Testis (tissue), 2 donors: ENCODE measurements around the gene MAP3K9.

Source experiments
- POLR2A ChIP-seq: fragments of 450-650 bp; IDR thresholded peaks from one replicate; pipeline ENCODE4 v1.6.1; 2017; ENCODE audit warnings: antibody characterized with exemption, mild to moderate bottlenecking, moderate library complexity
- TF ChIP-seq, protein P1 (sequence below), 3 experiments: fragments of 450-650 bp in 2 of 3; fragments of 200-600 bp in 1 of 3; sonication (generic) in 1 of 3; IDR thresholded peaks; one replicate each; pipeline ENCODE4 v1.5.1; 2016 to 2019; ENCODE audit warnings: antibody characterized with exemption in 3 of 3, mild to moderate bottlenecking in 2 of 3, moderate library complexity in 1 of 3

DNA sequence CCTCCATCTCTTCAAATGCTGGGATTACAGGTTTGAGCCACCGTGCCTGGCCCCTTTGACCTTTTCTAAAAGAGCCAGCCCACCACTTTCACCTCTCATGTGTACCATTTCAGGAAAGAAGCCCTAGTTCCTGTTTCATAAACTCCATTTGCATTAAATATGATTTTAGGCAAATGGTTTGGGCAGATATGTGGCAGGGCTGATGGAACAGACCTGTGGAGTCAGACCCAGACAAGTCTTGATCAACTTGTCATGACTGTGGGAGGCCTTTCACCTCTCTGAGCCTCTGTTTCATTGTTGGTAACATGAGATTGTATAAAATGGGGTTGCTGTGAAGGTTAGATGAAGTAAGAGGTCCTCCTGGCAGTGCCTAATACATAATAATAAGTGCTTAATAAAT, 5.2 kb upstream of the MAP3K9 start:
- TF ChIP-seq, protein P1, sequence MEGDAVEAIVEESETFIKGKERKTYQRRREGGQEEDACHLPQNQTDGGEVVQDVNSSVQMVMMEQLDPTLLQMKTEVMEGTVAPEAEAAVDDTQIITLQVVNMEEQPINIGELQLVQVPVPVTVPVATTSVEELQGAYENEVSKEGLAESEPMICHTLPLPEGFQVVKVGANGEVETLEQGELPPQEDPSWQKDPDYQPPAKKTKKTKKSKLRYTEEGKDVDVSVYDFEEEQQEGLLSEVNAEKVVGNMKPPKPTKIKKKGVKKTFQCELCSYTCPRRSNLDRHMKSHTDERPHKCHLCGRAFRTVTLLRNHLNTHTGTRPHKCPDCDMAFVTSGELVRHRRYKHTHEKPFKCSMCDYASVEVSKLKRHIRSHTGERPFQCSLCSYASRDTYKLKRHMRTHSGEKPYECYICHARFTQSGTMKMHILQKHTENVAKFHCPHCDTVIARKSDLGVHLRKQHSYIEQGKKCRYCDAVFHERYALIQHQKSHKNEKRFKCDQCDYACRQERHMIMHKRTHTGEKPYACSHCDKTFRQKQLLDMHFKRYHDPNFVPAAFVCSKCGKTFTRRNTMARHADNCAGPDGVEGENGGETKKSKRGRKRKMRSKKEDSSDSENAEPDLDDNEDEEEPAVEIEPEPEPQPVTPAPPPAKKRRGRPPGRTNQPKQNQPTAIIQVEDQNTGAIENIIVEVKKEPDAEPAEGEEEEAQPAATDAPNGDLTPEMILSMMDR (IDR thresholded peaks at IDR 0.05) = no peak
- TF ChIP-seq POLR2A = no peak
